Upper lobe of left lung (tissue), 4 donors: ENCODE results near the gene RGS17.

ENCODE experiments used
- CTCF ChIP-seq, 6 experiments: fragments of 450-650 bp in 4 of 6; fragments of 200-600 bp in 2 of 6; sonication (generic) in 2 of 6; IDR thresholded peaks; one replicate each; pipeline ENCODE4 v1.5.1; 2016 to 2019; ENCODE audit warnings: antibody characterized with exemption in 6 of 6
- EP300 ChIP-seq, 4 donors: sonication (generic); formaldehyde crosslinking; IDR thresholded peaks; one replicate each; pipeline ENCODE4 v1.5.1; 2017; ENCODE audit warnings: antibody characterized with exemption in 4 of 4, control low read depth in 2 of 4
- POLR2A ChIP-seq, 4 donors: fragments of 450-650 bp; IDR thresholded peaks; one replicate each; pipeline ENCODE4 v1.5.1; 2016 to 2017; ENCODE audit warnings: antibody characterized with exemption in 4 of 4, mild to moderate bottlenecking in 2 of 4
- POLR2AphosphoS5 ChIP-seq, 2 donors: sonication (generic); formaldehyde crosslinking; IDR thresholded peaks; one replicate each; pipeline ENCODE4 v1.5.1; 2017; ENCODE audit warnings: antibody characterized with exemption in 2 of 2

GRCh38 chr6:153048631-153049030, 82.5 kb downstream of the RGS17 start:
- TF ChIP-seq POLR2A (IDR thresholded peaks at IDR 0.05) (no peak), CTCF (IDR thresholded peaks at IDR 0.05) (no peak), EP300 (IDR thresholded peaks at IDR 0.05) (no peak), POLR2AphosphoS5 (IDR thresholded peaks at IDR 0.05) (no peak)
